Hepatic stellate cell (primary cell): Measurements from ENCODE around the gene NTHL1.

Experiments used
- DNase-seq: peaks from one replicate; pipeline ENCODE4 v3.0.0; 2011; ENCODE audit warnings: low spot score

The NTHL1 gene

DNA sequence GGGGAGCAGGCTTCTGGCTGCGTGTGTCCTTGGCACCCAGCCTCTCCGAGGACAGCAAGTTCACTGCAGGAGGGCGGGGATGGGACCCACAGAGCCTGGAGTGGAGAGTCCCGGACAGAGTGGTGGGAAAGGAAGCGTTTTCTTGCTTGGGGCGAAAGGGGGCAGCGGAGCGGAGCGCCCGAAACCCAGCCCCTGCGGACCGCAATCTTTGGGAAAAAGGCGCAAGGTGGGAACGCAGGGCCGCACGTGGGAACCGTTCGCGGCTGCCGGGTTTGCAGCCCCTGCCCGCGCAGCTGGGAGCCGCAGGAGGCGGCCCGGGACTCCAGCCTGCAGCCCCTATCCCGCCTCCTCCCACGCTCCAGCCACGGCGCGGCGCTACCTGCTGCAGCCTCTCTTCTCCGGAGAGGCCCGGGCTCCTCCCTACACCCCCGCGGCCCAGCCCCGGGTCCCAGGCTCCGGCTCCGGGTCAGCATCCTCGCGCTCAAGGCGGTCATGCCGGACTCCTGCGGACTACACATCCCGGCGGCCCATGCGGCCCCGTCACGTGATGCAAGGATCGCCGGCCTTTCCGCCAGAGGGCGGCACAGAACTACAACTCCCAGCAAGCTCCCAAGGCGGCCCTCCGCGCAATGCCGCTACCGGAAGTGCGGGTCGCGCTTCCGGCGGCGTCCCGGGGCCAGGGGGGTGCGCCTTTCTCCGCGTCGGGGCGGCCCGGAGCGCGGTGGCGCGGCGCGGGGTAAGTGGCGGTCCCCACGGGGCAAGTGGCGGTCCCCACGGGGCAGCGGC, at the start of gene NTHL1, which contains the start of gene TSC2:
NTHL1 (minus strand) TSS at position 505 of the 786 bp plus-strand sequence; CDS start at position 494, 11 bp downstream.
TSC2 (plus strand) TSS at position 656 of the 786 bp plus-strand sequence. CDS start 631 bp downstream, outside the sequence.
- DNase-seq: peak; percentile 95

DNA sequence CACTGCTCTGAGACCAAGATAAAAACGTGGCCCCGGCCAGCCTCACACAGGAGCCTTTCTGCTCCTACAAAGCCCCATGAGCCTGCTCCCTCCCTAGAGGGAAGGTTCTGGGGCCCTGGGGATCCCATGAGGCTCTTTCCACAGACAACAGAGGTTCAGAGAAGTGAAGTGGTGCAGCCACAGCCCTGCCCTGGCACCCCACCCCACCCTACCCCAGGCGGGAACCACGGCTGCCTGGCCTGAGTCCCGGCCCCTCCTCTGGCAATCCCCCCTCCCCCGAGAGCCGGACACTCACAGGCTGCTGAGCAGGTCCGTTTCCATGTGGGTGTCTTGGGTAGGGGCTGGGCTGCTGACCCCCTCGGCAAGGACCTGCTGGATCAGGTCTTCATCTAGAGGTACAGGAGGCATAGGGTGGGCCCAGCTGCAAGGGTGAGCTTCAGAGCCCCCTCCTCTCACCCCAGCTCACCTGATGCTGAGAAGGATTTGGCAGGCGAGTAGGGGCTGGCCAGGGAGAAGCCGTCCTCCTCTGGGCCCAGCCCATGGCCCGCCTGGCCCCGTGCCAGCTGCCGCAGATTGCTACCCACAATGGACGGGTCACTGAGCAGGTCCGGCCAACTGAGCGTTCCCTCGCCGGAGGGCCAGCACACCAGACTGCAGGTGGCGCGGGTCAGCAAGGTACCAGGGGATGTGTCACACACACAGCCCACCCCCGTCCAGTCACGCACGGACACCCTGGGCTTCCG, 49.4 kb upstream of the NTHL1 start:
- no peak for DNase-seq

DNA sequence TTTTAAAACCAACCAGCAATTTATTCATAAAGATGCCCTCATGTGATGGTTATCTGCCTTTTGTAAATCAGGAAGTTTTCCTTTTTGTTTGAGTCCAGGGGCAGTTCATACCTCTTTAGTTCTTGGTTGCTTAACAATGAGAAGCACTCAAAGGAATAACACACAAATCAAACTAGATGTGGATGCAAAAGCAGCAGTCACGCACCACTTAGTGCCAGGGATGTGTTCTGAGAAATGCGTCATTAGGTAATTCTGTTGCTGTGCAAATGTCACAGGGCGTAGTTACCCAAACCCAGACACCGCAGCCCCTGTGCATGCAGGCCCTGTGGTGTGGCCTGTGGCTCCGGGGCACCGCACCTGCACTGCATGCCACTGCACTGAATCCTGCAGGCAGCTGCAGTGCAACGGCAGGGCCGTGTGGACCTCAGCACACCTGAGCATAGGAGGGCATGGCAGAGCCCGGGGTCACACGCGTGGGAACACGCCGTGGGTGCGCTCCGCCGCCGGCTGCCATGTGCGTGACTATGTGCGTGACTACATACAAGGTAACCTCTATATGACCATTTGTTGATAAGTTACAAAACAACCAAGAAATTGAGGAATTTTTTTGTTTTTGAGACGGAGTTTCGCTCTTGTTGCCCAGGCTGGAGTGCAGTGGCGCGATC, 48.4 kb upstream of the NTHL1 start:
- no peak for DNase-seq

DNA sequence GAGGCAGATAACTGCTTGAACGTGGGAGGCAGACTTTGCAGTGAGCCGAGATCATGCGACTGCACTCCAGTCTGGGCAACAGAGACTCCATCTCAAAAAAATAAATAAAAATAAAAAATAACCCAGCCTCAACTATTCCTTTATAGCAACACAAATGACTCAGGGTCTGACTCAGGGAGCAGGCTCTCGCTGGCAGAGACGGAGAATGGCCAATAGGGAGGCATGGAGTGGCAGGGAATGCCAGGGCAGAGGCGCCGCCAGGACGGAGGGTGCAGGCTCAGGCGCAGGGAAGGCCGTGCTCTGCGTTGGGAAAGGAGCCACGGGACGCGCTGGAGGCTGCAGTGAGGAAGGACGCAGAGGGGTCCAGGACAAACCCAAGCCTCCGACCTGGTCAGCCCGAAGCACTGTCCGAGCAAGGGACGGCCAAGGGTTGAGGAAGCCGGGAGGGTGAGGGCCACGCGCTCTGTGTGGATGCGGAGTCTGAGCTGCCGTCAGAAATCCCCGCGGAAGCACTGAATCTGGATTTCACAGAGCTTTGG, 47.8 kb upstream of the NTHL1 start:
- no peak for DNase-seq

DNA sequence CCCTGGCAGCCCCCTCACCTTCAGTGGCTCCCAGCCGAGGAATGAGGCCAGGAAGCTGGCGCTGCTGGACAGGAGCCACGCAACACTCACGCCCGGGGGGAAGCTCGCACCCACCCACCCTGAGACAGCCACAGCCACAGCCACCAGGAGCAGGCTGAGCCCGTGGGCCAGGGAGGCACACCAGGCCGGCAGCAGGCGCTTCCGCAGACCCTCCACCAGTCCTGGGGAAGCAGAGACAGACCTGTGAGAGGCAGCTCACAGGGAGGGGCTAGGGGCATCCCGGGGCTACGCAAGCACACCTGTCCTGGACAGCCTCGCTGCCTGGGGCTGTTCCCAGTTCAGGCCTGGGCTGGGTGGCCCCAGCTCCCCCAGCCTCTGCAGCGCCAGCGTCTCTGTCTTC, 46.2 kb upstream of the NTHL1 start:
- no peak for DNase-seq

GRCh38 chr16:2092866-2093265, 45.2 kb upstream of the NTHL1 start:
- no peak for DNase-seq

- no peak for DNase-seq
Measured at GRCh38 chr16:2092256-2092620, 44.6 kb upstream of the NTHL1 start.

DNA sequence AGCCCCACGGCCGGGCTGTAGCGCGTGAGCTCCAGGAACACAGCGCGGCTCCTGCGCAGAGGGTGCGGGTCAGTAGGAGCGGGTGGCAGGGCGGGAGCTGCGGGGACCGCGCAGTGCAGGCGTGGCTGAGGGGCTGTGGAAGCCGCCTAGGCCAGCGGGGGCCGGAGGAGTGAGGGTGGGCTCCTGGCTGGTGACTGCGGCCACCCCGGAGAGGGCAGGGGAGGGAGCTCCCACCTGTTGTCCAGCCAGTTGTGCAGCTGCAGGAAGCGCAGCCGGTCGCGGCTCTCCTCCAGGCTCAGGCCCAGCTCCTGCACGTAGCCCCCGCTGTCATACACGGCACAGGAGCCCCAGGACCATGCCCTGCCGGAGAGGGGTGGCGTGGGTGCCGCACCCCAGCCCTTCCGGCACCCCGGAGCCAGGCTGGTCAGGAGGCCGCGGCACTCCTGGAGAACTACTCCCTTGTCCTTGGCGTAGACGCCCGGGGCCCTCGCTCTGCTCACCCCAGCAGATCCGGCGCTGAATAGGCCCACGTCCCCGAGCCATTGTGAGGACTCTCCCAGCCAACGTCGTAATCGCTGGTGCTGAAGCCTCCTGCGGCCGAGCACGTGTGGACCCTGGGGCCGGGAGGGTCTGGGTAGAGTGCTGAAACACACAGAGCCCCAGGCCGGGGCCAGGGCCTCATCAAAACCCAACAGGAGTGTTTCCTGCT, 44.1 kb upstream of the NTHL1 start:
- DNase-seq: no peak

DNA sequence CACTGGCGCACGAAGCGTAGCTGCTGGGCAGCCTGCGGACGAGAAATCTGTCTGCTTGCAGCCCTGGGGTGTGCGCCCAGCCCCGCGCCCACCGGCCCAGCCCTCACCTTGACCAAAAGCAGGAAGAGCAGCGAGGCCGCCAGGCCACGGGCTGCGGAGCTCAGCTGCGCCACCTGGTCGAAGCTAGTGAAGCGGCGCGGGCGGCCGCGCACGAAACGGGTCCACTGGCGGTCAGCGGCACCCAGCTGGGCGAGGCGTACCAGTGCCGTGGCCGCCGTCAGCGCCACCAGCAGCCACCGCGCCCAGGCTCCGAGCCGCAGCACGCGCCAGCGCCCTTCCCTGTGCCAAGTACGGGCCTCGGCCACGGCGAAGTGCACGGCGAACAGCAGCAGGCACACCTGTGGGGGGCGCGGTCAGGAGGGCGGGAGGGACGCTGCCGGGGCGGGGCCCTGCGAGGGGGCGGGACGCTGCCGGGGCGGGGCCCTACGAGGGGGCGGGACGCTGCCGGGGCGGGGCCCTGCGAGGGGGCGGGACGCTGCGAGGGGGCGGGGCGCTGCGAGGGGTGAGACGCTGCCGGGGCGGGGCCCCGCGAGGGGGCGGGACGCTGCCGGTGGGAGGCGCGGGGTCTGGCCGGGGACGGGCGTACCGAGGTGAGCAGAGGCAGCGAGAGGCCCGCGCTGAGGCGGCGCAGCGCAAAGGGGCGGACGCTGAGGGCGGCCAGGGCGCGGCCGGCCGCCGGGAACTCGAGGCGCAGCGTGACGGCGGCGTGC, 43.3 kb upstream of the NTHL1 start:
- DNase-seq: no peak

DNA sequence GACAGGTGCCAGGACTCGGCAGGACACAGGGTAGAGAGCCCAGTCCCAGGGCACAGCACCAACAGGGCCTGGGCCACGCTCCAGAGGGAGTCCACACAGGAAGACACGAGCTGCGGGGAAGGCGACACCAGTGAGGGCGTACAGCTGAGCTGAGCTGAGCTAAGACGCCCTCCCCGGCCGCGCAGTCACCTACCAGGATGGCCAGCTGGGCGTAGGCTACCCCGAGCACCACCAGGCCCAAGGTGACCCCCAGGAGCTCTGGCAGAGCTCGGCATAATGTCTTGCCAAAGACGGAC, 42.8 kb upstream of the NTHL1 start:
- no peak for DNase-seq

GRCh38 chr16:2089706-2090480, 42.3 kb upstream of the NTHL1 start:
- DNase-seq: no peak

DNA sequence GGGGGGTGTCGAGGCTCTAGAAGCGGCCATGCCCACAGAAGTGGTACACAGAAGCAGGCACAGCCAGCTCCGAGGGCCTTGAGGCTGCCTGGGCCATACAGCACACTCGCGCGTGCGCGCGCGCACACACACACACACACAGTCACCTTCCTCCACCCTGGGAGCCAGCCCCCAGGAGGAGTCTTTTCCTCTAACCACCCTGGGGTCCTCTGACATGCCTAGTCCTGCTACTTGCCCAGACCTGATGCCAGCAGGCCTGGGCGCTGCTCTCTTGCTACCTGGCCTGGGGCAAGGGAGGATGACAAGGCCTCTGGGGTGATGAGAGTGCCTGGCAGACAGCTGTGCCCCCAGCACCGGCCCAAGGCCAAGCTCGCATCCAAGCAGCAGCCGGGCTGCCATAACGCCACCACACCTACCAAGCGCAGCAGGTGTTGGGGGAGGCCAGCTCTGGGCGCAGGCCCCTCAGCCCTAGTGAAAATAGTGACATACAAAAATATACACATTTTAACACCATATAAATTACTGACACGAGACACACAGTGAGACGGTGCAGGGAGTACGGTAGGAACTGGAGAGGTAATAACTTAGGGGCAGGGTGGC, 41.2 kb upstream of the NTHL1 start:
- no peak for DNase-seq

GRCh38 chr16:2087748-2088631, 40.4 kb upstream of the NTHL1 start:
- DNase-seq: no peak

- DNase-seq: no peak
Measured at GRCh38 chr16:2086812-2087747, 39.4 kb upstream of the NTHL1 start.

DNA sequence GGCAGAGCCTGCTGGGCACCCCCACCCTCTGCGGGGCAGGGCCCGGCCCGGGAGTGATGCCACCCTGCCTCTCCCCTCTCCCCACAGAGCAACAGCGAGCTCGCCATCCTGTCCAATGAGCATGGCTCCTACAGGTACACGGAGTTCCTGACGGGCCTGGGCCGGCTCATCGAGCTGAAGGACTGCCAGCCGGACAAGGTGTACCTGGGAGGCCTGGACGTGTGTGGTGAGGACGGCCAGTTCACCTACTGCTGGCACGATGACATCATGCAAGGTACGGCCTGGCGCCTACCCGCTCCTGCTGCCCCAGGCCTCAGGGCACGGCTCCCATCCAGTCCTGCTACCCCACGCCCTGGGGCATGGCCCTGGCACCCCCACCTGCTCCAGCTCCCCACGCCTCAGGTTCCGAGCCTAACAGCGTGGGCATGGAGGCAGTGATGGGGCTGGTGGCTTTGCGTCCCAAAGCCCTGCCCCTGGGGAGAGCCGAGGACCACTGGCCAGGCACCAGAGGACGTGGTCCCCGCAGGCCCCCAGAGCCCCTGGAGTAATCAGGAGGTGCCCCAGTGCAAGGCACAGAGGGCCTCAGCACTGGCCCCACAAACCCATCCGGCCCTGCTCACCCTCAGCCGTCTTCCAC, 38.6 kb upstream of the NTHL1 start:
- no peak for DNase-seq

DNA sequence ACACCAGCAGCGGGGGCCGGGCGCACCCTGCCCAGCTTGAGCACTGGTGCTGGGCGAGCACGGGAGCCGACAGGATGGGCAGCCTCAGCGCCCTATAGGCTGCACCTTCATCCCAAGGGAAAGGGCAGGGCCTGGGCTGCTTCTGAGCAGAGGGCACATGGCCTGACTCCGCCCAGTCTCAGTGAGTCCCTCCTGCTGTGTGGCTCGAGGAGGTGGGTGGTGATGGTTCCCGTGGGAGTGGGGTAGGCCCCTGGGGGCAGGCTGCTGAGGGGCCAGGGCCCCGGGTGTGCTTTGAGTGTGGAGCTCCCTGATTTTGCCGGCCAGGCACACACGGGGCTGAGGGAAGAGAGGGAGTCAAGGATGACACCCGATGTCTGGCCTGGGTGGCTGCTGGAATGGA, 38.0 kb upstream of the NTHL1 start:
- DNase-seq: peak; percentile 70

DNA sequence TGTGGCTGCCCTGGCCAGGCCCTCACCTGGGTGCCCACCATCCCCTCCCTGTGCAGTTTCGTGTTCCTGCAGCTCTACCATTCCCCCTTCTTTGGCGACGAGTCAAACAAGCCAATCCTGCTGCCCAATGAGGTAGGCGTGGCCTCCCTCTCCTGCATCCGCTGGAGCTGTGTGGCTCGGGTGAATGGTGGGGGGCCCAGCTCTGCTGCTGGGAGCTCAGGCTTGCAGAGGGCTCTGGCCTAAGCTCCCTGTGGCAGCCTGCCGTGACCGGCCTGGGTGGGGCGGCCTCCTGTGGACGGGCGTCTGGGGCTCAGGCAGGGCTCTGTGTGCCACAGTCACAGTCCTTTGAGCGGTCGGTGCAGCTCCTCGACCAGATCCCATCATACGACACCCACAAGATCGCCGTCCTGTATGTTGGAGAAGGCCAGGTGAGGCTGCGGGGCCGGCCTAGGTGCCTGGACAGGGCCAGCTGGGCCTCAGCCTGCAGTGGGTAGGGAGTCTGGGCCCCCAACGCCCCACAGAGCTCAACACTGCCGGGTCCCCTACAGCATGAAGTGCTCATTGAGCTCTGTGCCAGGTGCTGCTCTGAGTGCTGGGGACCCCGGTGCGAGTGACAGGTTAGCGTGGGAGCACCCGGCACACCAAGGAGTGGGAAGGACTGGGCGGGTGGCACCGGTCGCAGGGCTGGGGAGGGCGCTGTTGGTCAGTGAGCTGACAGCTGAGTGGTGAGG, 37.4 kb upstream of the NTHL1 start:
- DNase-seq: no peak
